A549 (cell line): ENCODE results near the gene SHANK2. TPM values are rescaled to one million over a fixed set of nuclear protein-coding genes. Genes with fewer than 3 reads are reported as not detected.

ENCODE experiments used
- ATAC-seq, 2 experiments: fragments of 200-7000 bp in 1 of 2; fragments of >200 bp in 1 of 2; cut with Nextera tagmentation in 1 of 2; cut with Tn5 transposase in 1 of 2; 3 replicates each; pipeline versions ENCODE4 v1.8.0 to v1.9.1; 2018 to 2020; ENCODE audit warnings: mild to moderate bottlenecking in 1 of 2, moderate library complexity in 1 of 2
- CTCF ChIA-PET: fragments of 300-600 bp; sonication (Branson Sonifier 250); formaldehyde crosslinking; extraction: SDS; loops from one replicate; lab custom pipeline; 2021; ENCODE audit warnings: antibody characterized with exemption, inconsistent platforms; lab: Yijun Ruan, JAX
- POLR2A ChIA-PET: fragments of 350-600 bp; formaldehyde crosslinking; extraction: SDS; loops from one replicate; lab custom pipeline; 2021; ENCODE audit warnings: antibody characterized with exemption, inconsistent platforms; lab: Yijun Ruan, JAX
- DNase-seq, 2 experiments: peaks; one replicate each; pipeline versions ENCODE4 v3.0.0 to v3.0.0-alpha.2; 2011 to 2016; ENCODE audit warnings: low read depth in 1 of 2, low spot score in 1 of 2
- FAIRE-seq: peaks from 2 replicates; lab custom pipeline; 2011; peaks lifted over from hg19 to GRCh38; lab: Jason Lieb, UNC
- H3K27ac ChIP-seq, 2 experiments: fragments of >200 bp; sonication (Bioruptor Twin); formaldehyde crosslinking; 3 replicates each; pipeline ENCODE4 v1.5.1; 2016 to 2017
- H3K4me1 ChIP-seq: fragments of >200 bp; sonication (Bioruptor Twin); formaldehyde crosslinking; 3 replicates; pipeline ENCODE4 v1.6.1; 2016
- H3K4me2 ChIP-seq: fragments of >200 bp; sonication (Bioruptor Twin); formaldehyde crosslinking; 3 replicates; pipeline ENCODE4 v1.6.1; 2016
- H3K4me3 ChIP-seq: fragments of >200 bp; sonication (Bioruptor Twin); formaldehyde crosslinking; 3 replicates; pipeline ENCODE4 v1.5.1; 2016
- H3K9me3 ChIP-seq: fragments of >200 bp; sonication (Bioruptor Twin); formaldehyde crosslinking; 3 replicates; pipeline ENCODE4 v1.6.1; 2016
- BCL3 ChIP-seq: fragments of >200 bp; sonication (Bioruptor Twin); formaldehyde crosslinking; IDR thresholded peaks from 3 replicates; pipeline ENCODE4 v1.6.1; 2016
- CHD4 ChIP-seq: fragments of 200-600 bp; sonication (generic); IDR thresholded peaks from 2 replicates; pipeline ENCODE4 v1.6.1; 2016; ENCODE audit warnings: antibody characterized with exemption, mild to moderate bottlenecking, borderline replicate concordance
- E2F6 ChIP-seq: IDR thresholded peaks from 2 replicates; pipeline ENCODE4 v1.6.1; 2012; ENCODE audit warnings: low read depth, borderline replicate concordance
- EHF ChIP-seq: fragments of 250-450 bp; sonication (Bioruptor Pico); IDR thresholded peaks from 2 replicates; pipeline ENCODE4 v1.5.0; 2020; ENCODE audit warnings: mild to moderate bottlenecking
- EHMT2 ChIP-seq: fragments of 200-600 bp; sonication (generic); IDR thresholded peaks from 2 replicates; pipeline ENCODE4 v1.6.1; 2016; ENCODE audit warnings: antibody characterized with exemption, low read depth, mild to moderate bottlenecking, moderate library complexity
- ELK1 ChIP-seq: fragments of 150-350 bp; IDR thresholded peaks from 2 replicates; pipeline ENCODE4 v1.6.1; 2014; ENCODE audit warnings: low read depth, mild to moderate bottlenecking, low read length
- EP300 ChIP-seq, 2 experiments: fragments of >200 bp; sonication (Bioruptor Twin); formaldehyde crosslinking; IDR thresholded peaks; 2 replicates in 1 of 2; 3 replicates in 1 of 2; pipeline ENCODE4 v1.6.1; 2016 to 2017
- HEYL ChIP-seq: fragments of 250-450 bp; sonication (Bioruptor Pico); IDR thresholded peaks from 2 replicates; pipeline ENCODE4 v1.8.0; 2021; ENCODE audit warnings: mild to moderate bottlenecking, moderate library complexity
- HMGXB4 ChIP-seq: fragments of 250-450 bp; sonication (Bioruptor Pico); IDR thresholded peaks from 2 replicates; pipeline ENCODE4 v1.5.0; 2021; ENCODE audit warnings: mild to moderate bottlenecking, moderate library complexity, borderline replicate concordance
- HOXB13 ChIP-seq: fragments of 250-450 bp; sonication (Bioruptor Pico); IDR thresholded peaks from 2 replicates; pipeline ENCODE4 v1.5.0; 2020; ENCODE audit warnings: low read depth, mild to moderate bottlenecking, moderate library complexity
- JUN ChIP-seq, 2 experiments: fragments of >200 bp; sonication (Bioruptor Twin); formaldehyde crosslinking; IDR thresholded peaks; 2 replicates in 1 of 2; 3 replicates in 1 of 2; pipeline ENCODE4 v1.6.1; 2016 to 2017
- JUNB ChIP-seq: fragments of >200 bp; sonication (Bioruptor Twin); formaldehyde crosslinking; IDR thresholded peaks from 2 replicates; pipeline ENCODE4 v1.6.1; 2016
- KDM5A ChIP-seq: fragments of 200-600 bp; sonication (generic); IDR thresholded peaks from 2 replicates; pipeline ENCODE4 v1.6.1; 2016; ENCODE audit warnings: antibody characterized with exemption, mild to moderate bottlenecking
- MAX ChIP-seq: IDR thresholded peaks from 2 replicates; pipeline ENCODE4 v1.6.1; 2012
- MAZ ChIP-seq: fragments of 150-350 bp; IDR thresholded peaks from 2 replicates; pipeline ENCODE4 v1.6.1; 2014; ENCODE audit warnings: antibody characterized with exemption, low read depth, low read length, borderline replicate concordance
- NPAS2 ChIP-seq: fragments of 250-450 bp; sonication (Bioruptor Pico); IDR thresholded peaks from 2 replicates; pipeline ENCODE4 v1.8.0; 2022; ENCODE audit warnings: mild to moderate bottlenecking, moderate library complexity, borderline replicate concordance
- NR3C1 ChIP-seq: fragments of >200 bp; sonication (Bioruptor Twin); formaldehyde crosslinking; IDR thresholded peaks from 3 replicates; pipeline ENCODE4 v1.6.1; 2017
- PBX3 ChIP-seq: IDR thresholded peaks from 2 replicates; pipeline ENCODE4 v1.6.1; 2012
- POLR2A ChIP-seq: IDR thresholded peaks from 2 replicates; pipeline ENCODE4 v1.6.1; 2012; ENCODE audit warnings: mild to moderate bottlenecking, low read length
- RAD21 ChIP-seq, 2 experiments: fragments of >200 bp in 1 of 2; sonication (Bioruptor Twin) in 1 of 2; formaldehyde crosslinking in 1 of 2; IDR thresholded peaks in 1 of 2; conservative IDR thresholded peaks in 1 of 2; 2 replicates in 1 of 2; 3 replicates in 1 of 2; pipeline ENCODE4 v1.6.1; 2012 to 2018; ENCODE audit warnings: inconsistent platforms in 1 of 2
- RNF2 ChIP-seq: fragments of 200-600 bp; sonication (generic); IDR thresholded peaks from 2 replicates; pipeline ENCODE4 v1.6.1; 2016; ENCODE audit warnings: low read depth, mild to moderate bottlenecking, antibody characterized with exemption, moderate library complexity, borderline replicate concordance
- ZC3H11A ChIP-seq: fragments of 450-650 bp; IDR thresholded peaks from 2 replicates; pipeline ENCODE4 v1.6.1; 2014; ENCODE audit warnings: antibody characterized with exemption, mild to moderate bottlenecking
- ZNF302 ChIP-seq: fragments of 250-450 bp; sonication (Bioruptor Pico); IDR thresholded peaks from 2 replicates; pipeline ENCODE4 v1.9.0; 2021; ENCODE audit warnings: inconsistent platforms, mild to moderate bottlenecking, moderate library complexity
- ZSCAN20 ChIP-seq: fragments of 250-450 bp; sonication (Bioruptor Pico); IDR thresholded peaks from 2 replicates; pipeline ENCODE4 v1.8.0; 2022; ENCODE audit warnings: mild to moderate bottlenecking, moderate library complexity
- WGBS: methylation state at CpG from one replicate; pipeline ENCODE4 v1.1.6; 2017; ENCODE audit errors: missing lambda C conversion rate; 5-methylcytosine and 5-hydroxymethylcytosine counted together
- polyA minus RNA-seq: library from RNA; depleted of rRNA, polyadenylated mRNA; stranded (reverse); fragments of >200 nt; gene quantifications from 2 replicates; pipeline ENCODE4 v1.2.3, GENCODE V29; 2011; rRNA and poly(A)+ RNA removed
- polyA plus RNA-seq, 4 experiments: library from polyadenylated mRNA; depleted of rRNA in 3 of 4; stranded (reverse); fragments of >200 nt; fragmentation: RNase III in 1 of 4; extraction: RNeasy Plus Mini Kit Qiagen cat#74134 plus additional on column Dnase treatment in 1 of 4; gene quantifications; 2 replicates in 3 of 4; 3 replicates in 1 of 4; pipeline ENCODE4 v1.2.3, GENCODE V29; 2011 to 2017

SHANK2 gene
- polyA plus RNA-seq (2011; rRNA removed): 7.6 and 15.6 TPM in 2 replicates
- polyA plus RNA-seq (2012; cell fraction: cytosol; rRNA removed): 5.3 and 7.5 TPM in 2 replicates
- 21.6 and 25.7 TPM in 2 replicates for polyA plus RNA-seq (2012; cell fraction: nucleus; rRNA removed)
- polyA plus RNA-seq (2017; fragmentation: RNase III; extraction: RNeasy Plus Mini Kit Qiagen cat#74134 plus additional on column Dnase treatment): 4.7 to 6.7 TPM (median 5.3 TPM) in 3 replicates
- polyA minus RNA-seq: 35.9 and 36.4 TPM in 2 replicates

- DNase-seq (peak in 1 of 2 experiments; percentile 49), FAIRE-seq (no peak), ATAC-seq (peak; percentile 16 to 58)
- POLR2A ChIA-PET: interaction anchor here (1.0 to 3.3 kb wide), 6 partner anchors 11 to 201 kb away, joined by 3 to 29 read pairs (median 6); partner anchors contain the start of gene NADSYN1
- TF ChIP-seq RNF2 (no peak), RAD21 (conservative IDR thresholded peaks at IDR 0.05 in 1 of 2, IDR thresholded peaks at IDR 0.05 in 1 of 2) (no peak), EP300 (IDR thresholded peaks at IDR 0.05) (peak in 1 of 2 experiments; percentile 24; a peak in 1 of 5 replicates), BCL3 (peak; percentile 59; the same call in 1 of the 3 replicates), JUN (IDR thresholded peaks at IDR 0.05) (peak; percentile 19 to 38; a peak in 1 of 5 replicates), EHF (CRISPR knock-in tag) (no peak)
- peak within 1 kb of the TSS; percentile 99 for H3K27ac ChIP-seq
- H3K4me2 ChIP-seq: peak within 1 kb of the TSS; percentile 75
- H3K9me3 ChIP-seq: no peaks in the 10 kb centered on the region
- H3K4me1 ChIP-seq: peaks cover 32% of the 10 kb centered on the region
- peak within 1 kb of the TSS; percentile 99 for H3K4me3 ChIP-seq
- no CpG with 5 or more reads among the region's 70 CpGs for WGBS
- CTCF ChIA-PET: interaction anchor here (0.6 to 6.2 kb wide), 35 partner anchors 11 to 785 kb away, joined by 3 to 77 read pairs (median 4); no protein-coding TSS in a partner anchor
Measured at GRCh38 chr11:71252269-71252769, at the start of gene SHANK2. TSS of gene SHANK2 (minus strand) at chr11:71252577. CDS start at chr11:71147326, 105,251 bp downstream.

- TF ChIP-seq CHD4 (no peak), ZSCAN20 (no peak), HMGXB4 (CRISPR knock-in tag) (no peak), ELK1 (no peak), ZC3H11A (no peak), EHMT2 (no peak), MAX (no peak), PBX3 (no peak), POLR2A (no peak), HEYL (CRISPR knock-in tag) (no peak), NPAS2 (no peak), MAZ (no peak), E2F6 (no peak), JUN (IDR thresholded peaks at IDR 0.05) (no peak), JUNB (no peak), KDM5A (no peak), ZNF302 (CRISPR knock-in tag) (no peak), NR3C1 (no peak), EHF (CRISPR knock-in tag) (no peak), HOXB13 (no peak)
- TF ChIP-seq, all 56 proteins: peak for 0
- no peak for ATAC-seq
- no peaks in the 10 kb centered on the region for H3K9me3 ChIP-seq
- H3K4me2 ChIP-seq: no peak overlapping the region; the same call in 2 of the 3 replicates
- peak overlapping the region; percentile 77 to 91; a peak in 5 of 6 replicates for H3K27ac ChIP-seq
- DNase-seq: no peak
- WGBS: 83% methylated on average over 17 of the region's 17 CpGs
- no peak for FAIRE-seq
- no peak overlapping the region for H3K4me3 ChIP-seq
- H3K4me1 ChIP-seq: peaks cover 46% of the 10 kb centered on the region
- POLR2A ChIA-PET: interaction anchor here (0.9 kb wide), 1 partner anchor 49 kb away, joined by 4 read pairs; the partner anchor contains the start of gene SHANK2
- CTCF ChIA-PET: interaction anchor here (1.1 to 3.2 kb wide), 5 partner anchors 8 to 50 kb away, joined by 3 to 12 read pairs (median 3); partner anchors contain the start of gene SHANK2
Measured at GRCh38 chr11:71301858-71302533, 49.6 kb upstream of the SHANK2 start.
